EH (cell line): Measurements from ENCODE around the gene BDKRB1.

Experiments
- DNase-seq: peaks from one replicate; pipeline ENCODE4 v3.0.0-alpha.2; 2015; ENCODE audit warnings: low read depth

Gene BDKRB1

DNA sequence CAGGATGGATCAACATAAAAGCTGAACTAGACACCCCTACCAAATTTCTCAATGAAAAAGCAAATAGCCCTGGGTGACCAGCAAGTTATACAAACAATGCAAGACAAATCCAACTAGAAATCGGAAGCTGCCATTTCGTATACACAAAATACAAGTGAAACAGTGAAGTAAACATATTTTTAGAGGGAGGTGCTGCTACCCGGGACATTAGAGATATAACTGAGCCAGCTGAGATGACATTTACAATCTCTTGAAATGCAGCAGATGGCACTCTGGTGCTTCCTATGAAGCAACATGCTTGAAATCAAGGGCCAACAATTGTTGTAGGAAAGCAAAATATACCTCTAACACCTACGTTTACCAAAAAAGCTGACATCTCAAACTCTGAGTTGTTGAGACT lies 25.5 kb downstream of the BDKRB1 start:
- no peak for DNase-seq

DNA sequence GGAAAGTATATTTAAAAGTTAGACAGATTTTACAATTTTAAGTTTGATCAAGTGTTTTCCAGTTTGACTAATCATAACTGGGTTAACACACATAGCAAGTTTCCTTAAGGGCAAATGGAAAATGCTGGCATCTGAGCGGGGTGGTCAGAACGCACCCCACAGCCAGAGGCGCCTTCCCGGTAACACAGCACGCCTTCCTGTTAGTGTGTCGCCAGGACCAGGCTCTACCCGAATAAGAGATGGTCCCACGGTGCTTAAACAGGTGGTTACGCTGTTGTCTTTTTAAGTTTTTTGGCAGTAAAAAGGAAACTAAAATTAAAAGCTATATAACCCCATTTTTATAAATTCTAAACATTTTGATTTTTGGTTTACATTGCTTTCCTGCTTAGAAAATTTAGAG lies 28.0 kb downstream of the BDKRB1 start:
- DNase-seq = no peak

DNA sequence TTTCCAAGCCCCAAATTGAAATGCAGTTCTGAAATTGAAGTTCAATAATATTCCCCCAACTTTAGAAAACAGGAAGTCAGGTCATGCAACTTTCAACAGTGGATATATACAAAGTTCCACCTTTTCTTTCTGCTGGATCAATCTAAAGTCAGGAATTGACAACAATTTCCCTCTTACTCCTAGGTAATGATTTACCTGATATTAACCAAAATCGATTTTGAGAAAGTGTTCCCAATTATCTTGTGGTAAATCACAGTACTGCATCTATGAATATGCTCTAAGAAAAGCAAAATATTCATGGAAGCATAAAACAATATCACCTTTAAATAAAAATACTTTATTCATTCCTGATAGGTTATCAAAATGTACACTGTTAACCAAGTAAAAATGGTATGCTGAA lies 28.4 kb downstream of the BDKRB1 start:
- no peak for DNase-seq

DNA sequence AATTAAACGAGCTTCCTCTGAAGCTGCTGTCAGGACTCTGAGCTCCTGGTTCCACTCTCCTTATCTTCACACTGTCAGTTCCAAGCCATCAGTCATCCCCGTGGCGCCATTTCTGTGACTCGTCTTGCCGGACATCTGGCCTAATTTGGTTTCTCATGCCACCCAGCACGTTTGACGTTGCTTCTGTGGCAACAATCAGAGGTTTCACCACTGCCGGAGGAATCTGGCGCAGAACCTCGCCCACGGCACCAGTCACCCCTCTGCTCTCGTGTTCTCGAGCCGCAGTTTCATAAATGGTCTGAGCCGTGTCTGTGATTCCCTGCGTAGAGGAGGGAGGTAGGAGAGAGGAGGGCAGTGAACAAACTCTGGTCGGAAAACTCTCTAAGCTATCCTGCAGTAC lies 29.7 kb downstream of the BDKRB1 start:
- peak; percentile 24 for DNase-seq

DNA sequence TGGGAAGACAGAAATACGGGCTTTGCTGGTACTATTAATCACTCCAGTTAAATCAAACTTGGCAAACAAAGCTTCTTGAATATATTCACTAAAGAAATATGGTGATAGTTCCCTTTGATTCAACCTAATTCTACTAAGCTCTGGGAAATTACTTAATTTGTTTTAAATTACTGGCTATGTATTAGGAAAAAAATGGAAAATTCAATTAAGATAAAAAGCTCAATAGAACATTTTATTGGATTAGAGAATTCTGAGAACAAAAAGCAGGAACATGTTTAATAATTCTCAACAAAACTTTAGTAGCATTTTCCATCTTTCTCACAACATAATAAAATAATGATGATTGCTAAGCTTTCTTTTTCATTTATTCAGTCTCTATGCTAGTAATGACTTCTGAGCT lies 30.2 kb downstream of the BDKRB1 start:
- DNase-seq = no peak

DNA sequence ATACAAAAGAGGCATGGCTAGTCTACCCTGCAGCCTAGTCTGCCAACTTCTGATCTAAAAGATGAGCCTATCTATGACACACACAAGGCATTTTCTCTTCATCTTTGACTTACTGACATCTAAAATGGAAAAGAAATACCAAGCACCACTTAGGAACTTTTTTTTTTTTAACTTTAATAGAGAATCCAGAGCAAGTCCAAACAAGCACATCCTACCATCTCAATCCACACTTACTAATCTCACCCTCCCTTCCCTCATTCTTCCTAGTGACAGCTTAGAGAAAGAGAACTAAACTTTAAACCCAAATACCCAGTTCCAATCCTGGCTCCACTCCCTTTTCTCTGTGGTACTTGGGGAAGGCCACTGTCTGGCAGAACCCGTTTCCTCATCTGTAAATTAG lies 31.8 kb downstream of the BDKRB1 start:
- no peak for DNase-seq

DNA sequence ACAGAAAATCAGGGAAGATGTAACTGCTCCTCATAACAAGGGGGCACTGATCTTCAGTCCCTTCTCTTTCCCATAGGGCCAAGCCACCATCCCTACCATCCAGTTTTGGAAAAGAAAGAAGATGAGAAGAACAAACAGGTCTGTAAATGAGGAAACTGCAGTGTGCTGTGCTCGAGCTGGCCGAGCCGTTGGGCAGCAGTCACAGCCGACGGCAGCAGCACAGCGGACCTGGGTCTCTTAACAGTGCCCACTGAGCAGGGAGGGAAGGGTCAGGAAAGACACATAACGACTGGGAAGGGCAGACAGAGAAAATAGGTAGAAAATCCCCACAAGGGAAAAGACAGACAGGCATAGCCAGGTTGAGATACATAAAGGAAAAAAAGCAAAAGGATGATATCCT lies 38.2 kb downstream of the BDKRB1 start:
- DNase-seq = no peak

DNA sequence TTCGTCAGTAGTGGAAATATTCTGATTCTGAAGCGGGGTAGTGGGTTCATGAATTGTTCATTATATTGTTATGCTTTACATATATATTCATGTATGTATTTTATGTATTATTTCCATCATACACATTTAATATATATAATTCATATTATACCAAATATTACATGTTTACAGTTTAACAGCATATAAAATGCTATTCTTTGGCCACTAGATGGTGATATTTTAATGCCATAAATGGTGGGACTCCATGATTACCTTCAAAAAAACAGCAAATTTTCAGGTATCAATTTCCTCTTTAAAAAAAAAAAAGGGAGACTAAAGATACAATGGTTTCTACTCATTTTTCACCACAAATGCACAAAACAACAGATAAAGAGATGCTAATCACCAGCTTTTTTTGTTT lies 41.0 kb downstream of the BDKRB1 start:
- peak; percentile 23 for DNase-seq

DNA sequence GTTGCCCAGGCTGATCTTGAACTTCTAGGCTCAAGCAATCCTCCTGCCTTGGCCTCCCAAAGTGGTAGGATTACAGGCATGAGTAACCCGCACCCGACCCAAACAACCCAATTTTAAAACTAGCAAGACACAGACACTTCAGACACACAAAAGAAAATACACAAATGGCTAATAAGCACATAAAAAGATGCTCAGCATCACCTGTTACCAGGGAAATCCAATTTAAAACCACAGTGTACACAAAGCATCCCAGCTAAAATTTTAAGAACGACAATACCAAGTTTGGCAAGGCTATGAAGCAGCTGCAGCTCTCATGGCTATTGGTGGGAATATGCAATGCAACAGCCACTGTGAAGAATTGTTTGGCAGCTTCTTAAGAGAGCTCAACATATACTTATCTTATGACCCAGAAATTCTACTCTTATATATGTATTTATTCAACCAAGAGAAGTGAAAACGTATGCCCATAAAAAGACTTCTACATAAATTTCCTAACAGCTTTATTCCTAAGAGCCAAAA lies 42.0 kb downstream of the BDKRB1 start:
- DNase-seq = no peak

DNA sequence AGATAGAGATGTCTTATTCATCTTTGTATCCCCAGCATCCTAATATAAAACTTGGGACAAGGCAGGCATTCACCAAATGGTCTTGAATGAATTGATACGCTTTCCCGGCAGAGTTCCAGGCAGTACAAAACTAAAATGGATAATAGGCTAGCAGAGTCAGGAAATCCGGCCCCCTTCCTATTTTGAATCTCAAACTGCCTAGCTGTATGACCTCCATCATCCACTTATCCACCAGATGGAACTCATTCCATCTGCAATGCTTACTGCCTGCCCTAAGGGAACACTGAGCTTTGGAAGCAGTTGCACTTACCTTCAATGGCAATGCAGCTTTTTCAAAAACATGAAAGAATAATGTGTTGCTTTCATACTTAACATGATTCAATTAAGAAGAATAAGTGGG lies 43.4 kb downstream of the BDKRB1 start:
- DNase-seq = no peak

DNA sequence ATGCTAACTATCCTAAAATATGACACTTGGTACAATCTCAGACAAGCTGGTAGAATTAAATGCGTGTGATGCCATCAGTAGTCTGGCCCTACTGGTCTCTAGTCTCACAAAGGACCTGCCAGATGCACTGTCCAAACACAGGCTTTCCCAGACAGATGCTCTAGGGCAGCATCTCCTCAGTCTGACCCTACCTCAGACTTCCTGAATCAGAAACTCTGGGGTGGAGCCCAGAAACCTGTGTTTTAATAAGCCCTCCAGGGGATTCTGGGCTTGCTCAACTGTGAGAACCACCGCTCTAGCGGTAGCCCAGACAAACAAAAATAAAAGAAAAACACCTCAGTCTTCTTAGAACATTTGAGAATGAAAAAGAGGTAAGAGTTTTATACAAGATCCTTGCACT lies 48.0 kb downstream of the BDKRB1 start:
- no peak for DNase-seq

DNA sequence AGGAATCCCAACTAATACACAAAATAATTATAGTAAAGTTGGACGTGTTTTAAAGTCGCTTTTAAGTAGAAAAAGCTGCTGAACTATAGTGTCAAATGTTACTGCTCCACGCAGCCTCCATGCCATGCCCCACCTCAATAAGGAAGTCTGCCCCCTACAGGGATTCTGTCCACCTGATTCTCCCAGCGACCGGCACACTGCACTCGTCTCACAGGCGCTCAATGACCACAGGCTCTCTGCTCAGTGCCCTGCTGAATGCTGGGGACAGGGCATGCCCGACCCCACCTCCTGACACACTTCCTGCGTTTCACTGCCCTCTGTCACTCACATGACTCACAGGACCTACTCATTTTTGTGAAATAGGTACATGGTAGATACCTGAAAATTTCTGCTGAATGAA lies 48.9 kb downstream of the BDKRB1 start:
- DNase-seq = no peak

DNA sequence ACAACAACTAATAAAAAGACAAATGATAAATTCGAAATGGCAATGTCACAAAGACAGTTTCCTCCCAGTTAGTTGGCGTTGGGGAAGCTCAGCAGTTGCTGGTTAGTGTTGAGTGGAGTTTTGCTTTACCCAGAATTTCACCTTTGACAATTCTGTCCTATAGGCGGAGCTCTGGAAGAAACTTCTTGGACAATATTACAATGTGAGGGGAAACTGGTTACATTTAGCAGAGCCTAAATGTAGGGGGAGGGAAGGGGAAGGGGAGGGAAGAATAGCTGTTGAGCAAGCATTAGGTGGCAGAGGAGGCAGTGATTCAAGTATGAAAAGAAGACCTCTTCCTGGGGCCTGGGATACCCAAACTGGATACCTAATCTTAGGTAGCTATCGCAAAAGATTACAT lies 51.4 kb downstream of the BDKRB1 start:
- no peak for DNase-seq

DNA sequence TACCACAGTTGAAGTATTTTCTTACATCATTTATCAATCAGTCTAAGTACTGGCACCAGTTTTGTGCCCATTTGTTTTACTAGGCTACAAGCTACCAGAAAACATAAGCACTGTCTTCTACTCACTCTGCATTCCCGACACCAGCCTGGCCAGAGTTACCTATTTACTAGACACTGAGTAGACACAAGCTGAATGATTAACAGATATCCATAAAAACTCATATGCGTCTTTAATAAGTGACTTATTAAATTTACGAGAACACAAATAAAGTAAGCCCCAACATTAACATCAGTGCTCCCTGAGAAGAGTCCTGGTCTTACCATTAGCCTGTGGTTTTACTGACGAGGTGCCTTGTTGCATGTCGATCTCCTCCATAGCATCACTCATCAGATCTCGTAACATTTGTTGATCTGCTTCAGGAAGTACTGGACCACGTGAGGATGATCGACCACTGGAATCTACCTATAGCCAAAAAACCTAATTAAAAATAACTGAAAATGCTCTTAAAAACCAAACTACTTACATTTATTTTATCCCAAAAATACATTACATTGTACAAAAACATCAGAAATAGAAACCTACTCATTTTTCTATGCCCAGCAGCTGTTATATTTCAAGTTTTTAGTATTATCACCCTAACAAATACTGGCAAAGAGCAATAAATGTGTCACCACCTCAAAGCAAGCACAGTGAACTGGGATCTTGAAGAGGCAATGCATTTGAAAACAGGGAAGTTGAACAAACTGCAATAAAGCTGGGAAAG lies 53.3 kb downstream of the BDKRB1 start:
- no peak for DNase-seq

DNA sequence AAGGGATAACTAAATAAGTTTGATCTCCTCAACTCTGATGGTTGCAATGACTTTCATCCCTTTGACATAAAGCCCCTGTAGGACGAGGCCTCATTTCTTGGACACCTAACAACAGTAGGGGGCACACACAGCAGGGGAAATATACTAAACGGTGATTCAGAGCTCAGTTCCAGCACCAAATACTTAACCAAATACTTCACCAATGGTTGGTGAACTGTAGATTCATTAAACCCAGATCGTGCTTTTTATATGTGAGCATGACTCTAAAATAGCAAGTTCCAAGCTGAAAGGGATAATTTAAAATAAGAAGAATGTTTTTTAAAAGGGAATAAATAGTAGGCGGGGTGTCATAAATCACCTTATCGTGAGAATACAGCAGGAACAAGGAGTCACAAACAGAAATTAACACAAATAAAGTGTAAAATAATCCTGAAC lies 53.9 kb downstream of the BDKRB1 start:
- DNase-seq = peak; percentile 22

DNA sequence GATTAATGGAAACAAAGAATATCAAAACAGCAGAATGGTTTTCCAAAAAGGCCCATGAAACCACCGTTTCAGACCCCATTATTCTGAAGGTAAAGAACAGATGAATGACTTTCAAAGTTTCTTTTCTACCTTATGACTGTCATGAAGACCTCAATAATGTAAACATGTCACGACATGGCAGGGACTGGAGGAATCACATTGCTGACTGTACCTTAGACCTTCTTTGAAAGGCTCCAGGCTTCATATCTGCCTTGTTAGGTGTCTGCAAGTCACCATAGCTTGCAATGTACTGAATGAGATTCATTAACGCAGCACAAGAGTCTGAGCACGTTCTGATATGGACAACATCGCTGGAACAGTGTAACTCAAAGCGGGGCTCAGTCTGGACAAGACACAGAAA lies 54.9 kb downstream of the BDKRB1 start:
- DNase-seq = no peak
